Uterus (tissue), 4 donors: ENCODE data around the gene WASHC4. TPM values are rescaled to one million over a fixed set of nuclear protein-coding genes. Genes with fewer than 3 reads are reported as not detected.

ENCODE experiments used
- DNase-seq, 2 donors: peaks; one replicate each; pipeline ENCODE4 v3.0.0-alpha.2; 2019 to 2020
- H3K27ac ChIP-seq, 2 donors: fragments of 200-600 bp; sonication (generic); 1 replicate in 1 of 2; 2 replicates in 1 of 2; pipeline ENCODE4 v1.5.1; 2016 to 2018
- H3K27me3 ChIP-seq, 2 donors: fragments of 200-600 bp; sonication (generic); one replicate each; pipeline ENCODE4 v1.5.1; 2018 to 2019; ENCODE audit warnings: control low read depth in 1 of 2
- H3K36me3 ChIP-seq, 2 donors: fragments of 200-600 bp; sonication (generic); one replicate each; pipeline ENCODE4 v1.5.1; 2019; ENCODE audit warnings: control low read depth in 1 of 2
- H3K4me1 ChIP-seq, 2 donors: fragments of 200-600 bp; sonication (generic); one replicate each; pipeline ENCODE4 v1.5.1; 2018 to 2019; ENCODE audit warnings: control low read depth in 1 of 2
- H3K4me3 ChIP-seq, 2 donors: fragments of 200-600 bp; sonication (generic); 1 replicate in 1 of 2; 2 replicates in 1 of 2; pipeline ENCODE4 v1.5.1; 2018 to 2019; ENCODE audit warnings: mild to moderate bottlenecking in 1 of 2
- H3K9me3 ChIP-seq, 2 donors: fragments of 200-600 bp; sonication (generic); one replicate each; pipeline ENCODE4 v1.5.1; 2019; ENCODE audit warnings: control low read depth in 1 of 2
- POLR2A ChIP-seq, 2 donors: fragments of 450-650 bp; IDR thresholded peaks; one replicate each; pipeline ENCODE4 v1.6.1; 2016; ENCODE audit warnings: antibody characterized with exemption in 2 of 2, mild to moderate bottlenecking in 1 of 2, moderate library complexity in 1 of 2
- intact Hi-C: fragments of 100-400 bp; cut with DNase I; formaldehyde crosslinking; loops from one replicate; pipeline ENCODE4 v1.15.1; 2023; ENCODE audit warnings: low total_unique reads
- total RNA-seq, 4 donors: library from RNA; depleted of rRNA in 3 of 4; stranded (reverse); fragments of >200 nt in 3 of 4; gene quantifications; one replicate each; pipeline versions ENCODE4 v1.1.0 to v1.2.4, GENCODE V29; 2014 to 2023
- TF ChIP-seq, protein P1 (sequence below), 4 experiments: fragments of 200-600 bp in 2 of 4; fragments of 450-650 bp in 2 of 4; sonication (generic) in 2 of 4; IDR thresholded peaks; one replicate each; pipeline ENCODE4 v1.5.1; 2016 to 2019; ENCODE audit warnings: antibody characterized with exemption in 4 of 4, mild to moderate bottlenecking in 2 of 4, moderate library complexity in 1 of 4
- donor health status: DM: yes; HTN: yes; CAD: no.

WASHC4 gene
- total RNA-seq, 4 donors from 2014 or later: 44.1 to 162 (median 59.9) TPM

DNA sequence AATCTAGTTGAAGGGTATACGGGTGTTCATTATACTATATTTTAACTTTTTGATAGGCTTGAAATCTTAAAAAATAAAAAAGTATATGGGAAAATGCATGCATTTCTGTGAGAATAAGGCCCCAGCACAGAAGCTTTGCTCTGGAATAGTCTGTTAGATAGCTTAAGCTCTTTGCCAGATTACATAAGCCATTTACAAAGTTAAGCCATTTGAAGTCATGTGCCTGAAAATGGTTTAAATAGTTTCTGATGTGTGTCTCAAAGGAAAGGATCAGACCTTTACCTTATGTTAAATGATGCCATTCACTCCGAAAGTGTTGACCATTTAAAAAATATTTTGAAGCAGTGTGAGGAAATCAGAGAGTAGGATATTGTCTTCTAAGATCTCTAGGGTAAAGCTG lies 51.3 kb downstream of the WASHC4 start:
- Histone ChIP-seq H3K27ac (no peak overlapping the region), H3K36me3 (no peaks in the 10 kb centered on the region), H3K9me3 (no peaks in the 10 kb centered on the region), H3K4me3 (no peak overlapping the region), H3K4me1 (no peaks in the 10 kb centered on the region), H3K27me3 (no peaks in the 10 kb centered on the region)
- intact Hi-C loops: no loop called here
- TF ChIP-seq POLR2A (IDR thresholded peaks at IDR 0.05): no peak
- TF ChIP-seq, protein P1, sequence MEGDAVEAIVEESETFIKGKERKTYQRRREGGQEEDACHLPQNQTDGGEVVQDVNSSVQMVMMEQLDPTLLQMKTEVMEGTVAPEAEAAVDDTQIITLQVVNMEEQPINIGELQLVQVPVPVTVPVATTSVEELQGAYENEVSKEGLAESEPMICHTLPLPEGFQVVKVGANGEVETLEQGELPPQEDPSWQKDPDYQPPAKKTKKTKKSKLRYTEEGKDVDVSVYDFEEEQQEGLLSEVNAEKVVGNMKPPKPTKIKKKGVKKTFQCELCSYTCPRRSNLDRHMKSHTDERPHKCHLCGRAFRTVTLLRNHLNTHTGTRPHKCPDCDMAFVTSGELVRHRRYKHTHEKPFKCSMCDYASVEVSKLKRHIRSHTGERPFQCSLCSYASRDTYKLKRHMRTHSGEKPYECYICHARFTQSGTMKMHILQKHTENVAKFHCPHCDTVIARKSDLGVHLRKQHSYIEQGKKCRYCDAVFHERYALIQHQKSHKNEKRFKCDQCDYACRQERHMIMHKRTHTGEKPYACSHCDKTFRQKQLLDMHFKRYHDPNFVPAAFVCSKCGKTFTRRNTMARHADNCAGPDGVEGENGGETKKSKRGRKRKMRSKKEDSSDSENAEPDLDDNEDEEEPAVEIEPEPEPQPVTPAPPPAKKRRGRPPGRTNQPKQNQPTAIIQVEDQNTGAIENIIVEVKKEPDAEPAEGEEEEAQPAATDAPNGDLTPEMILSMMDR (IDR thresholded peaks at IDR 0.05): no peak
- no peak for DNase-seq

DNA sequence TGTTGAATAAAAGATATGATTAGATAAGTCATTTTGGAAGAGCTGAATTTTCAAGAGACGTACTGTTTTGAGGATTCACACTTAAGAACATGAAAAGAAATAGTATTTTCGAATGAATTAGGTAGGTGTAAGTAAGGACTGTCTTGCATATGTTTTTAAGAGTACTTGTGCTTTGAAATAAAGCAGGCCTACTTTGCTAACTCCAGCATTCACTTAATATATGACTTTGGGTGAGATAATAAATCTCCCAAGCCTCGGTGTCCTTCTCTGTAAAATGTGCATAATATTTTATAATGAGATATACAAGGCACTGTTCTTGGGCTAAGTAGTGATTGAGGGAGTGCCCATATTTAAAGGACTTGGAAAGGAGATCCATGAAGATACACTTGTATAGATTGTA lies 54.6 kb downstream of the WASHC4 start:
- Histone ChIP-seq H3K4me3 (no peak overlapping the region), H3K9me3 (no peaks in the 10 kb centered on the region), H3K27ac (no peak overlapping the region), H3K36me3 (no peaks in the 10 kb centered on the region), H3K27me3 (no peaks in the 10 kb centered on the region), H3K4me1 (no peaks in the 10 kb centered on the region)
- TF ChIP-seq, protein P1 (IDR thresholded peaks at IDR 0.05): no peak
- no peak for TF ChIP-seq POLR2A (IDR thresholded peaks at IDR 0.05)
- no peak for DNase-seq
- intact Hi-C loops: no loop called here

DNA sequence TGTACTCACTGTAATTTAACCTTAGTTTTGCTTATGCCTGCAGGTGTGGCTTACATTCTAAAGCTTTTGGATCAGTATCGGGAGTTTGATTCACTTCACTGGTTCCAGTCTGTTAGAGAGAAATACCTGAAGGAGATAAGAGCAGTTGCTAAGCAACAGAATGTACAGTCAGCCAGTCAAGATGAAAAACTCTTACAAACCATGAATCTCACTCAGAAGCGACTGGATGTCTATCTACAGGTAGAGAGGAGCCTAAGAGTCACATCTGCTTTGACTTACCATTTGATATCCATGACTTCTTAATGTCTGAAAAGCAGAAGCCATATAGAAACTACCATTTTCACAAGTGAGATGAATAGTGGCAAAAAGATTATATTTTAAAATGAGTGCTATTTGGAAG lies 56.5 kb downstream of the WASHC4 start:
- no peaks in the 10 kb centered on the region for H3K4me1 ChIP-seq
- H3K27ac ChIP-seq: no peak overlapping the region
- no peaks in the 10 kb centered on the region for H3K9me3 ChIP-seq
- no peak for DNase-seq
- H3K27me3 ChIP-seq: no peaks in the 10 kb centered on the region
- H3K4me3 ChIP-seq: no peak overlapping the region
- intact Hi-C loops: no loop called here
- no peaks in the 10 kb centered on the region for H3K36me3 ChIP-seq
- TF ChIP-seq POLR2A (IDR thresholded peaks at IDR 0.05): no peak
- TF ChIP-seq, protein P1 (IDR thresholded peaks at IDR 0.05): no peak

DNA sequence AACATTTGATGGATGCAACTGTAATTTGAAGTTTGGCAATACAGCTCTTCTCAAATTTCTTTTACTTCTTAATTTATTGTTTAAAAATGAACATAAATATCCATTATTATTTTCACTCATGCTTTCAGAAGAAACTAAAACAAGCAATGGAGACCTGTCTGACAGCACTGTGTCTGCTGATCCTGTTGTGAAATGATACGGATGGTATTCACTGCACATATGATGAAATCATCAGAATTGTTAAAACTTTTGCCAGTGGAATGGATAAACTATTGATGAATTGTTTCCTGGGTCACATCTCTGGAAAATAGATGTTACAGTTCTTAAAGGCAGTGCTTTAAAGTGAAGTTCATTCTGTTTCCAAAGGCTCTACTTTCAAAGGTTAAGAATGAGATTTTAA lies 59.2 kb downstream of the WASHC4 start:
- Histone ChIP-seq H3K36me3 (no peaks in the 10 kb centered on the region), H3K27ac (no peak overlapping the region), H3K4me1 (no peaks in the 10 kb centered on the region), H3K9me3 (no peaks in the 10 kb centered on the region), H3K27me3 (no peaks in the 10 kb centered on the region), H3K4me3 (no peak overlapping the region)
- intact Hi-C loops: no loop called here
- DNase-seq: no peak
- TF ChIP-seq, protein P1 (IDR thresholded peaks at IDR 0.05): no peak
- TF ChIP-seq POLR2A (IDR thresholded peaks at IDR 0.05): no peak

DNA sequence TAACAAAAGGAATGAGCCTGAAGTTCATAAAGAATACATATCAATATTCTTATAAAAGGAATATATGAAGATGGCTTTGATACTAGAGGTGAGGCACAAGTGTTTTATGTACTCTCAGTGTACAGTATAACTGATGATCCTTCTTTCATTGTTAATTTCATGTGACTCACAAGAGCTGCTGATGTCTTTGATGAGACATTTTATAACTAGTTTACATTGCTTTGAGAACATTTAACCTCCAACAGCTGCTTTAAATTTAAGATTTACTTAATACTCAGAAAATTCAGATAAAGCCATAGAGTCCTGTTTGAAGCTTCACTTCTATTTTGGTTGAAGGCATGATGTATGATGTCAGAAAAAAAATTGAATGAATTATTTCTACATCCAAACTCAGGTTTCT lies 59.8 kb downstream of the WASHC4 start:
- no peak for TF ChIP-seq POLR2A (IDR thresholded peaks at IDR 0.05)
- TF ChIP-seq, protein P1 (IDR thresholded peaks at IDR 0.05): no peak
- Histone ChIP-seq H3K9me3 (no peaks in the 10 kb centered on the region), H3K4me1 (no peaks in the 10 kb centered on the region), H3K4me3 (no peak overlapping the region), H3K27me3 (no peaks in the 10 kb centered on the region), H3K27ac (no peak overlapping the region), H3K36me3 (no peaks in the 10 kb centered on the region)
- intact Hi-C loops: no loop called here
- no peak for DNase-seq
